NCI-H2196 treated with DMSO at 0.1 percent for 48 hours (cell line): ENCODE results near the gene CIB4.
A peak's percentile ranks its signal among the peaks of the same experiment; 100 is the strongest.

Source experiments
- DNase-seq: peaks from one replicate; lab custom pipeline; 2025; ENCODE audit not compliant: unreplicated experiment; lab: John Stamatoyannopoulos, UW

CIB4 gene

DNA sequence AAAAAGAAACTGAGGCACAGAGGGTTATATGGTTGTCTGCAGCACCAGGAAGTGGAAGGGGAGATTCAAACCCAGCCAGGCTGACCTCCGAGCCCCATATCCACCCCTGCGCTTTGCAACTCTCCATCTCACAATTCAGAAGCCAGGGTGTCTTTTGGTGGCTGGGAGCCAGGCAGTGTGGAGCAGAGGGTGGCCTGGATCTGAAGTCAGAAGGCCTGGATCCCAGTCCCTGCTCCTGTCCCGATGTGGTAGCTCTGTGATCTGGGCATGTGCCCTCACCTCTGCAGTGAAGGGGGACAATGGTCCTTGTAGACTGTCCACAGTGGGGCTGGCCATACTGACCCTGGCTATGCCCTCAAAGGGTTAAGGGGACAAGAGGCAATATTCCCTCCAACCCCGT, 57.0 kb downstream of the CIB4 start:
- DNase-seq, result no peak

- DNase-seq, result no peak
Measured at GRCh38 chr2:26583381-26583911, 57.7 kb downstream of the CIB4 start.

- no peak for DNase-seq
Measured at GRCh38 chr2:26582890-26583289, 58.3 kb downstream of the CIB4 start.

- DNase-seq, result no peak
Measured at GRCh38 chr2:26581991-26582842, 58.9 kb downstream of the CIB4 start.

DNA sequence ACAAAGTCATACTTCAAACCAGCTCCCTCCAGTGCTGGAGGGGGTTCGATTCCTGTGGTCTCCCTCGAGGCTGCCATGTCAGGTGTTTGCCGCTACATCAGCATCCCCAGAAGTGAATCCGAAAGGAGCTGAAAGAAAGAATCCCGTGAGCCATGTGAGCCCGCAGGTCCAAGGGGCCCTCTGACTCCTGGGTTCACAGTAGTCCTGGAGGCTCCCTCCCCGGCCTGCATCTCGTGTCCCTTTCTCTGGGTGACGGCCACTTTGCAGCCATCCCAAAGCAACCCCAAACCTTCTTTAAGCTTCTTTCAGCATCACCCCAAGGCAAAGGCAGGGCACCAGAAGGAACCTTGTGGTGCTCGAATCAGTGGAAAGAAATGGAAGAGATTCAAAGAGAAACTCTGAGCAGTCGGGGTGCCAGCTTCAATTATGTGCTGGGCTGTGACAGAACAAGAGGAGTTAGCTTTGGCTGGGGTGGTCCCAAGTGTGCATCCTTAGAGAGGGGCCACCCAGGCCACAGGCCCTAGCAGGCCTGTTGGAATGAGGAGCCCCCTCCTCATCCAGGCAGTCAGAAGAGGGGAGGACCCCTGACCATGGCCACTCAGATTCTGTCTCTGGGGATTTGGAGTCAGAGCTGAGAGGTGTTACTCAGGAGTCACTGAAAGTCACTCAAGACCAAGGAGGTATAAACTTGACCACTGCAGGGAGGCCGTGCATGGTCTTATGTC, 59.7 kb downstream of the CIB4 start:
- DNase-seq, result no peak

DNA sequence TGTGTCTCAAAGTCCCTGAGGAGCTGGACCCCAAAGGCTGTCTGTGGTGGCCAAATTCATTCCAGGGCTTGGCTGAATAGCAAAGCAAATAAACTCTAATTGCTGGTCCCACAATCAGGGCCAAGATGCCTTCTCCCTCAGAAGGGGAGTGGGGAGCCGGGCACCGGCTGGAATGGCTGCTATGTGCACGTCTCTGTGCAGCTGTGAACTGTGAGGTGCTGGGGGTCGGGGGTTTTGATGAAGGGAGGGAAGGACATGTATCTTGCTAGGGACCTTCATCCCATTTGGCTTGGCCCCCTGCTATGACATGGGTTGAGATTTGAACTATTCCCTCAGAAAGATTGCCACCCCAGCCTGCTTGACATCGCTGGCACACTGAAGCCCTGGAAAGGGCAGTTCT, 60.4 kb downstream of the CIB4 start:
- DNase-seq, result no peak

- no peak for DNase-seq
Measured at GRCh38 chr2:26580151-26580550, 61.0 kb downstream of the CIB4 start.

DNA sequence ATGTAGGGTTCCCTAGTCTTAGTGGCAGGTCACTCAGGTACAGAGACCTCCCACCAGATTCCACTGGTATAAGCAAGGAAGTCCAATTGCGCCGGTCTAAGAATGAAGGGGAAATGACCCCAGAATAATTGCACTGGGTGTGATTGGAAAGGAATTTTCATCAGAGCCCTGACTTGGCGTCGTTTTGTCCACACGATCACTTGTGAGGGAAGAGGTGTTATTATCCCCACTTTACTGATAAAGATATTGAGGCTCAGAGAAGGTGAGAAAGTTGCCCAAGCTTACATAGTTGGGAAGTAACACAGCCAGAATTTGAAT, 61.5 kb downstream of the CIB4 start:
- no peak for DNase-seq

DNA sequence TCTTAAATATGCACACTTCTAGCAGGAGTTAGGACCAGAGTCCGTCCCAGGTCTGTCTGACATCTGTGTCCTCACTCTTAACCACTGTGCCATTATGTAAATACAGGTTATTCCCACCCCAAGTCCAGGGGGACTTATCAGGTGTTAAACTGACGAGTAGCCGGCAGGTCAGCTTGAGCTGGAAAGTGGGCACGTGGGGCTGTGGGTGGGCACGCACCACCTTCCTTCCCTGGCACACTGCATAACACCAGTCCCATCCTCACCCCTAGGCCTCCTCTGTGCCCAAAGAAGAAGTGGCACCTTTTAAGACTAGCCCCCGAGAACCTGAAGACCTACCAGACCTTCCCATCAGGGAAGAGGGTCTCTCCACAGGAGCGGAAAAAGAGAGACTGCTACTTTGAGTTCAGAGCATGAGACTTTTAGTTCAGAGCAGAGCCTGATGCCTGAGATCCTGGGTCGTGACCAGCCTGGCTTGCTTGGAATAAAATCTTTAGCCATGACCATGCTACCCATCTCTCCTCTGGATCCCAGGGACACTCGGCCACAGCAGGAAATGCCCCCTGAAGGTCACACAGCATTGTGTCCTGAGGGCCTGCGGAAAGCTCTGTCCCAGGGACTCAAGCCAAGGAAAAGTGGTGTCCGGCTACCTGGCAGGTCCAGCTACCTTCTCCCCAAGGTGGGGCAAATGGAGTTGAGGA, 62.0 kb downstream of the CIB4 start:
- DNase-seq, result no peak

GRCh38 chr2:26578581-26578980, 62.6 kb downstream of the CIB4 start:
- DNase-seq, result no peak

GRCh38 chr2:26578113-26578458, 63.1 kb downstream of the CIB4 start:
- DNase-seq, result no peak

DNA sequence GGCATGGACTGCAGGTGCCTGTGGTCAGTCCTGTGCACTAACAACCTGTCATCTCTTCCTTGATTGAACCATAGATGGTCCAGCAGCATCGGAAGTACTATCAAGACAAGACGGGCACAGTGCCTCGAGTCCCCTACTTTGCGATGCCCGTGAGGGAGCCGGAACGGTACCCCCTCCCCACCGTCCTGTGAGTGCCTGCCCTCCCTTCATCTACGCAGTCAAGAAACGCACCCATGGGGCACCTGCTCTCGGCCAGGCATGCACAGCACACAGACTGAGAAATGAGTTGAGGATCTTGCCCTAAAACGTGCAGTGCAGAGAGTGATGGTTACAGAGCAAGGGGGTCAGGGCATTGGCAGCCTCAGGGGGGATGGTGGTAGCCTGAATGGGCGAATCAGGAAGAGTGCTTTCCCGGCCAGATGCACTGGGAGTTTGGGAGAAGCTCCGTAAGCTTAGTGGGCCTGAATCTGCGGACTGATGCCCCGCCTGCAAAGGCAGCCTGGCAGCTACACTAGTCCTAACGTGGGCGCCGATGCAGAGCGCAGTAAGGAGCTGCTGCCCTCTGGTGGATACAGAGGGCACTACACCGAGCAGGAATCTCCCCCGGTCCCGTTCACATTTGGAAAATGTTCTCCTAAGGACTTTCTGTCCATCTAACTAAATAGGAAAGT, 63.6 kb downstream of the CIB4 start:
- peak; percentile 26 for DNase-seq

DNA sequence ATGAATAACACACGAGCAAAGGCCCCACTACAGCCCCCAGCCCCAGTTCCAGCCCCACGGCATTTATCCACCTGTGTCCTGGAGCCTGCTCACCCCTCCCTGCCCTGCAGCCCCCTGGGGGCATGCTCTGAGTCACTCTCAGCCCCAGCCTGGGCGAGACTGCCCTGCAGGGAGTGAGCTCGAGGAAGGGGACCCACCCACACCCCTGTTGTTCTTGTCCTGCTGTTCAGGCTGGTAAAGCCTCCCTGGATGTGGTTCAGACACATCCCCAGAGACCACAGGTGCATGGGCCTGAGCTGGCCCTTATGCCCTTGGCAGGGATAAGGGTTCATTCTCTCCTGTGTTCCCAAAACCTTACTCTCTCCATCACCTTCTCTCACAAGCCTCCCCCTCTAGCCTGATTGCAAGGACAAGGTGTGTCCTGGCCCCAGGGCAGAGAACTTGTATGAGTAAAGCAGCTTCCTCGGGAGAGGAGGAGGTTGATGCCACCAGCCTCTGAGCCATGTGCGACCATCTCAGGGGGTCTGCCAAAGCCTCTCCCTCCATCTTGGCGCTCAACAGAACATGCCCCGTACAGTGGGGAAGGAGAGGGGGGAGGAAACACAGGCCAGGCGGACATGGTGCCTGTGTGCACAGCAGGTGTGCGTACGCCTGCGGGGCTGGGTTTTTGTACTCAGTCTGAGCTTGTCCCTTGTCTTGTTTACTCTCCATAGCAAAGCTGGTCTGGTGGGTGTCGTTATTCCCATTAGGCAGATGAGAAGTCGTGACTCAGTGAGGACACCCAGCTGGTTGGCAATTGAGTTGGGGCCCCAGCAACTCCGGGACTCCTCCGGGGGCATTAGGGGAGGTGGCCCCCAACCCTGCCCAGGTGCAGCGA, 64.4 kb downstream of the CIB4 start:
- no peak for DNase-seq

DNA sequence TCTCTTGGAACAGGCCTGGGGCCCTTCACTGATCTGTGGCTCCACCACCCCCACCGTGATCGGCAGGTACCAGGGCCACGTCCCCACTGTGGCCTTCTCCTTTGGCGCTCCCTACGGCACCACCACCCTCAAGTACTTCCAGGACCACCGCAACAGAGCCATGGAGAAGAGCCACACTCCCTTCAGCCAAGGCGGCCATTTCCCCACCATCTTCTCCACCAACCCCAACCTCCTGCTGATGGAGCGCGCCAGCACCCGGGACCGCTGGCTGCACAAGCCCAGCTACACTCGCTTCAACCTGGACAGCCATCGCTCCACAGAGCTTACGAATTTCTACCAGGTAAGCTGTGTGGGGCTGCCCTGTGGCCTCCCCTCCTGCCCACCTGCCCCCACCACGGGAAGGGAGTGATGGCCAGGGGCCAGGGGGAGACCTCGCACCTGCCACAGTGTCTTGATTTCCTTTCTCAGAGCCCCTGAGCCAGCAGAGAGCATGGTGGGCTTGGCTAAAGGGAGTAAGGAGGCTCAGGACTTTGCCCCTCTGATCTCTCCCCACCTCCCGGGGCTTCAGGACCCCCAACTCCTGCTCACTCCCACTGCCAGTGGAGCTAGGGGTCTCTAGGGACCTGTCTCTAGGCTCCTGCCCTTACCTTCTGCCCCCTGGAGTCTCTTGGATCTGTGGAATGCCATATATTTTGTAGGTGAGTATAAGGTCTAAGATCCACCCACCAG, 65.2 kb downstream of the CIB4 start:
- DNase-seq, result no peak

GRCh38 chr2:26574900-26575560, 66.1 kb downstream of the CIB4 start:
- no peak for DNase-seq

GRCh38 chr2:26574066-26574899, 66.9 kb downstream of the CIB4 start:
- DNase-seq, result no peak

- no peak for DNase-seq
Measured at GRCh38 chr2:26573241-26573925, 67.8 kb downstream of the CIB4 start.

- no peak for DNase-seq
Measured at GRCh38 chr2:26572591-26572990, 68.6 kb downstream of the CIB4 start.
